HG03342 (cell line): ENCODE data around the gene ELOVL5.

ENCODE experiments used
- ATAC-seq: cut with Tn5 transposase; IDR thresholded peaks from one replicate; pipeline ENCODE4 v1.9.1; 2021; ENCODE audit warnings: mild to moderate bottlenecking, moderate library complexity; ENCODE audit not compliant: unreplicated experiment

The ELOVL5 gene

DNA sequence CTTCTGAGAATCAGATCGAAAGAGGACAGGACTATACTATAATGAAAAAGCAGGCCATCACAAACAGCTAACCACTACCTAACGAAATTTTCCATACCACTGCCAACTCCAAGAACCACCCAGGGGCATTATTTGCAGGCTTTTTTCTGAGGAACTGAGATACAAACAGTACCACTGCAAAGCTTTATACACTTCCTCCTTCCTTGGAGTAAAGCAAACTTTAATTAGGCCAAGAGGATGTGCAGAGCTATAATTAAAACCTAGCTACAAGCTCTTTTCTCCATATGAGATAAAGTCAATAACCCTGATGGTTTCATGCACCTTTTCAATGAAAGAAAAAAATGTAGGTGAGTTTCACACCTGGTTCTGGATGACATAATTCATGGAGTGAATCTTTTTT, 68.5 kb downstream of the ELOVL5 start:
- no peak for ATAC-seq

- no peak for ATAC-seq
These were observed 69.5 kb downstream of the ELOVL5 start for GRCh38 chr6:53279293-53279692.

- no peak for ATAC-seq
These were observed 75.4 kb downstream of the ELOVL5 start for GRCh38 chr6:53273370-53273769.

- no peak for ATAC-seq
These were observed 78.9 kb downstream of the ELOVL5 start for GRCh38 chr6:53269827-53270226.

GRCh38 chr6:53268858-53269608, 79.7 kb downstream of the ELOVL5 start:
- ATAC-seq, result no peak

DNA sequence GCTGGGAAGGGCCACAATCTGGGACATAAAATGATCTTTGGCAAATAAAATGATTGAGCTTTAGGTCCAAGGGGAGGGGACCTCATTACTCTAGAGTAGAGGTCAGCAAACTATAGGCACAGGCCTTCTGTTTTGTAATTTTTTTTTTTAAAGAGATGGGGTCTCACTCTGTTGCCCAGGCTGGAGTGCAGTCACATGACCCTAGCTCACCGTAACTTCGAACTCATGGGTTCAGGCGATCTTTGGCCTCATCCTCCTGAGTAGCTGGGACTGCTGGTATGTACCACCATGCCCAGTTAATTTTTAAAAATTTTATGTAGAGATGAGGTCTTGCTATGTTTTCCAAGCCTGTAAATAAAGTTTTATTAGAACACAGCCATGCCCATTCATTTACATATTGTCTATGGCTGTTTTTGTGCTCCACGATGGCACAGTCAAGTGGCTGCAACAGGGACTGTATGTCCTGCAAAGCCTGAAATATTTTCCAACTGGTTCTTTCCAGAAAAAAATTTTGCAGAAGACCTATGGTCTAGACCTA, 82.1 kb downstream of the ELOVL5 start:
- no peak for ATAC-seq

- ATAC-seq, result no peak
These were observed 83.7 kb downstream of the ELOVL5 start for GRCh38 chr6:53264915-53265607.

DNA sequence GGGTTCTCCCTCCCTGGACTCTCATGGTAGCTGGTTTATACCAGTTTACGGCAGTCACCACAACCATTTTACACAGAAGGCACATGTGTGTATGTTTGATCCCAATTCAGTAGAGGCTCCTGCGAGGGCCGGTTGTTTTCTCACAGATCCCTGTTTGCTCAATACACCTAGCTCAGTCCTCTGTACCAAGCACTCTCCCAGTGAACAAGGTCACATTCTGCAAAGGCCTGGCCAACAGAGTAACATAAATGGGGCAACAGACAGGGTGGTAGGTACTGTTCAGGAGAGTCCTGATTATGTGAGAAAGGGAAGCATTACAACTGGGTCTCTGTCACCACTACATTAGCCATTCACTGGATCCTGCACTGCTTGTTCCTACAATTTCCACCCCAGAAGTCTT, 84.4 kb downstream of the ELOVL5 start:
- no peak for ATAC-seq

DNA sequence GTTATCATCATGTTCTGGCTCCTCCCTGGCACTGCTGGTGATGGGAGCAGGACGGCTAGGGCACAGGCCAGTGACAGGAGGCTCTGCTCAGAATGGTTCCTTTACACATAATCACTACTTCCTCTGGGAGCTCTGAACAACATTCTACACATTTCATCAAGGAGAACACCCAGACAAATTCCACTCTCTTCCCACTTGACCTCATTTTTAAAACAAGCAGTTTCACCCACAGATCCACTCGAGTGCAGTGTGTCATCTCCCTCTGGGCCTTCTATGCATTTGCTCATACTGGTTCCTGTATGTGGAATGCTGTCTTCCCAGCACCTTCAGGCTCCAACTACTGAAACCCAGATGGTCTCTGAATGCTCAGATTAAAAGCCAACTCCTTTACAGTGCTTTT, 84.8 kb downstream of the ELOVL5 start:
- no peak for ATAC-seq

DNA sequence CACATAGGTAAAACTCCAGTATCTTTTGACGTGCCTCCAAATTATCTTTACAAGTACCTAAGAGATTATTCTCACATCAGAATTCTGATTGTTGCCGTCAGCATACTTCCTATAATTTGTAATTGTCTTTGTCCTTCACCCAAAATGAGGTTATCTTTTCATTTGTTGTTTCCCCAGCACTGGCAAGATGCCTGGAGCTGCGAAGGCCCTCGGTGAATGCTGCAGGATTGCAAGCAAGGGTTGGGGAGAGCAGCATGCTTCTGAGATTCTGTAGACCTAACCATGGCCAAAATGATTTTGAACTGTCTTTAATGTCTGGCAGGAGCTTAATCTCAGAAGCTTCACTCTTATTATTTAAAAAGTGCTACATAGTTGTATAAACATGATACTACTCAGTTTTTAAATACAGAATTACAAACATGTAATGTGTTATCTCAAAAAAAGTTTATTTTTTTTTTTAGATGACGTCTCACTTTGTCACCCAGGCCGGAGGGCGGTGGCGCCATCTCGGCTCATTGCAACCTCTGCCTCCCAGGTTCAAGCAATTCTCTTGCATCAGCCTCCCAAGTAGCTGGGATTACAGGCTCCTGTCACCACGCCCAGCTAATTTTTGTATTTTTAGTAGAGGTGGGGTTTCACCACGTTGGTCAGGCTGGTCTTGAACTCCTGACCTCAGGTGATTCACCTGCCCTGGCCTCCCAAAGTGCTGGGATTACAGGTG, 88.7 kb downstream of the ELOVL5 start:
- no peak for ATAC-seq

- ATAC-seq, result no peak
These were observed 90.0 kb downstream of the ELOVL5 start for GRCh38 chr6:53258774-53259155.

DNA sequence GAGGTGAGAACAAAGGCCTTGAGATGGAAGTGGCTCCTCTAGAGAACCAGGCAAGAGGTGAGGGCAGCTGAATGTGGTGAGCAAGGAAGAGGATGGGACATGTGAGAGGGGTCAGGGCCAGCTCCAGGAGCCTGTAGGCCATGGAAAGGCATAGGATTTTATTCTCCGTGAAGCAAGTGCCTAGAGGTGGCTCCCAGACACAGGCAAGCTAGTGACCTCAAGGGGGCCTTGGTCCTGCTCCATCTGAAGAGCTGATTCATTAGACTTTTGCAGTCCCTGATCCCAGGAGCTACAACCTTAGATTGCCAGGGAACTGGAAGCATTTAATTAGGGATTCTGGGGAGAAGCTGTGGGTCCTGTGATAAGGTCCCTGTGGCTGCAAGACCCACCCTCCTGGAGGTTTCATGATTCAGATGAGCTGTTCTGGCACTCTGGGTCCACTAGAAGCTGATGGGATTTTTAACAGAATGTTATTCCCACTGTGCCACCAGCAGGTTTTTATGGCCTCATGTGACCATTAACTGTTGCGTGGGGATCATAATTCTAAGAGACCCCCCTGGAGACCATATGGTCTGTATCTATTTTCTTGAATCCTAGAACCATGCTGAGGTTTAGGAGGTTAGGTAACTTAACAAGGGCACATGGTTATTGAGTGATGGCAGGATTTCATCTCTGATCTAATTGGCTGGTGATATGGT, 90.5 kb downstream of the ELOVL5 start:
- no peak for ATAC-seq

- no peak for ATAC-seq
These were observed 91.2 kb downstream of the ELOVL5 start for GRCh38 chr6:53257533-53257932.

- no peak for ATAC-seq
These were observed 91.7 kb downstream of the ELOVL5 start for GRCh38 chr6:53257001-53257400.

GRCh38 chr6:53252177-53252692, 96.5 kb downstream of the ELOVL5 start:
- ATAC-seq, result no peak

GRCh38 chr6:53251033-53251672, 97.6 kb downstream of the ELOVL5 start:
- no peak for ATAC-seq

GRCh38 chr6:53250176-53251032, 98.3 kb downstream of the ELOVL5 start:
- no peak for ATAC-seq

- no peak for ATAC-seq
These were observed 101.8 kb downstream of the ELOVL5 start for GRCh38 chr6:53246924-53247323.

DNA sequence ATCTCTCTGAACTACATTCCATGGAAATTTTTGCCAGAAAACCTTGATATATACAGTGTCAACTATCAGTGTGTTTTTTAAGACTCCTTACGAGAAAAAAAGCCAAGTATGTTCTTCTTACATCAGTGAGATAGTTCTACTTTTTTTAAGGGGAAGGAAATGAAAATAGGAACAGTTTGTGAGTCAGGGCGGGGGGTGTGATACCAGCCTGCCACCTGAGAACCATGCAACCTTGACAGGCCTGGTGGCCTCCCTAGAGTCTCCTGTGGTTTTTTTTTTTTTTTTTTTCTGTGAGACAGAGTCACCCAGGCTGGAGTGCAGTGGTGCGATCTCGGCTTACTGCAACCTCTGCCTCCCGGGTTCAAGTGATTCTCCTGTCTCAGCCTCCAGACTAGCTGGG, 103.8 kb downstream of the ELOVL5 start:
- ATAC-seq, result peak; percentile 75
